ENCODE measurements around the gene ELAPOR2. TPM values are rescaled to one million over a fixed set of nuclear protein-coding genes. Genes with fewer than 3 reads are reported as not detected.

The ELAPOR2 gene
- total and polyA plus RNA-seq, 2 experiments from 2014 or later, result 12.7 to 28.3 TPM

GRCh38 chr7:87013840-87014190 lies 45.6 kb downstream of the ELAPOR2 start:
- TF ChIP-seq EZH2phosphoT487 (IDR thresholded peaks at IDR 0.05; ENCODE audit: low read depth, severe bottlenecking, unreplicated experiment), result no peak
- TF ChIP-seq EZH2 (IDR thresholded peaks at IDR 0.05; ENCODE audit: borderline replicate concordance), result no peak
- TF ChIP-seq CTCF (IDR thresholded peaks at IDR 0.05; ENCODE audit: poor library complexity), result no peak
- Histone ChIP-seq H4K20me1 (ENCODE audit: insufficient read depth, poor library complexity, severe bottlenecking) (peaks cover 17% of the 10 kb centered on the region), H3K36me3 (replicated peaks; ENCODE audit: insufficient read depth, low read depth) (no peaks in the 10 kb centered on the region), H3K4me1 (ENCODE audit: insufficient read depth) (peaks cover 3% of the 10 kb centered on the region), H3K79me2 (peaks cover 83% of the 10 kb centered on the region), H3K9me2 (replicated peaks; ENCODE audit: insufficient read depth) (no peaks in the 10 kb centered on the region), H3K27me3 (no peaks in the 10 kb centered on the region), H3K27ac (no peak overlapping the region), H3K4me3 (no peak overlapping the region), H3K4me2 (no peak overlapping the region), H3K9me3 (ENCODE audit: low read depth) (no peaks in the 10 kb centered on the region), H2AFZ (no peak overlapping the region)
- no peak for DNase-seq (ENCODE audit: low spot score)
- WGBS (ENCODE audit: low lambda C conversion rate, missing lambda C conversion rate), result 91% methylated on average over 2 of the region's 2 CpGs

GRCh38 chr7:87013136-87013839 lies 46.2 kb downstream of the ELAPOR2 start:
- DNase-seq (ENCODE audit: low spot score), result no peak
- no peaks in the 10 kb centered on the region for H3K9me2 ChIP-seq (replicated peaks; ENCODE audit: insufficient read depth)
- H3K4me3 ChIP-seq, result no peak overlapping the region
- H3K4me2 ChIP-seq, result no peak overlapping the region
- WGBS (ENCODE audit: low lambda C conversion rate, missing lambda C conversion rate), result 88% methylated on average over 3 of the region's 3 CpGs
- no peak overlapping the region for H3K27ac ChIP-seq
- H3K36me3 ChIP-seq (replicated peaks; ENCODE audit: insufficient read depth, low read depth), result no peaks in the 10 kb centered on the region
- TF ChIP-seq CTCF (IDR thresholded peaks at IDR 0.05; ENCODE audit: poor library complexity) (no peak), EZH2phosphoT487 (IDR thresholded peaks at IDR 0.05; ENCODE audit: low read depth, severe bottlenecking, unreplicated experiment) (no peak), EZH2 (IDR thresholded peaks at IDR 0.05; ENCODE audit: borderline replicate concordance) (no peak)
- no peak overlapping the region for H2AFZ ChIP-seq
- H3K4me1 ChIP-seq (ENCODE audit: insufficient read depth), result peaks cover 3% of the 10 kb centered on the region
- no peaks in the 10 kb centered on the region for H3K9me3 ChIP-seq (ENCODE audit: low read depth)
- H4K20me1 ChIP-seq (ENCODE audit: insufficient read depth, poor library complexity, severe bottlenecking), result peaks cover 17% of the 10 kb centered on the region
- H3K79me2 ChIP-seq, result peaks cover 82% of the 10 kb centered on the region
- no peaks in the 10 kb centered on the region for H3K27me3 ChIP-seq

Other genes with a start within 250 kb of the ELAPOR2 start
- gene DMTF1, start 92.8 kb upstream of the ELAPOR2 start, total RNA-seq, result 74.3 and 75.1 TPM in 2 replicates
- gene DMTF1, start 92.8 kb upstream of the ELAPOR2 start, polyA plus RNA-seq, result 37.8 and 42.5 TPM in 2 replicates
- 38.1 and 47.7 TPM in 2 replicates for gene TMEM243, start 160.1 kb upstream of the ELAPOR2 start, total RNA-seq
- gene TMEM243, start 160.1 kb upstream of the ELAPOR2 start, polyA plus RNA-seq, result 49.4 and 53.0 TPM in 2 replicates